HEK293T (cell line): ENCODE measurements around the gene ZMIZ1.

Experiments
- BHLHE40 ChIP-seq: fragments of 450-650 bp; IDR thresholded peaks from 2 replicates; pipeline ENCODE4 v1.6.1; 2016; ENCODE audit warnings: mild to moderate bottlenecking, moderate library complexity, borderline replicate concordance
- ELF4 ChIP-seq: fragments of 450-650 bp; IDR thresholded peaks from 2 replicates; pipeline ENCODE4 v1.6.1; 2017; ENCODE audit warnings: antibody characterized with exemption
- FOXA1 ChIP-seq: fragments of 450-650 bp; IDR thresholded peaks from 2 replicates; pipeline ENCODE4 v1.6.1; 2016; ENCODE audit warnings: mild to moderate bottlenecking
- FOXM1 ChIP-seq: fragments of 450-650 bp; IDR thresholded peaks from 2 replicates; pipeline ENCODE4 v1.6.1; 2017; ENCODE audit warnings: mild to moderate bottlenecking, borderline replicate concordance
- SP1 ChIP-seq: fragments of 450-650 bp; IDR thresholded peaks from 2 replicates; pipeline ENCODE4 v1.6.1; 2017

DNA sequence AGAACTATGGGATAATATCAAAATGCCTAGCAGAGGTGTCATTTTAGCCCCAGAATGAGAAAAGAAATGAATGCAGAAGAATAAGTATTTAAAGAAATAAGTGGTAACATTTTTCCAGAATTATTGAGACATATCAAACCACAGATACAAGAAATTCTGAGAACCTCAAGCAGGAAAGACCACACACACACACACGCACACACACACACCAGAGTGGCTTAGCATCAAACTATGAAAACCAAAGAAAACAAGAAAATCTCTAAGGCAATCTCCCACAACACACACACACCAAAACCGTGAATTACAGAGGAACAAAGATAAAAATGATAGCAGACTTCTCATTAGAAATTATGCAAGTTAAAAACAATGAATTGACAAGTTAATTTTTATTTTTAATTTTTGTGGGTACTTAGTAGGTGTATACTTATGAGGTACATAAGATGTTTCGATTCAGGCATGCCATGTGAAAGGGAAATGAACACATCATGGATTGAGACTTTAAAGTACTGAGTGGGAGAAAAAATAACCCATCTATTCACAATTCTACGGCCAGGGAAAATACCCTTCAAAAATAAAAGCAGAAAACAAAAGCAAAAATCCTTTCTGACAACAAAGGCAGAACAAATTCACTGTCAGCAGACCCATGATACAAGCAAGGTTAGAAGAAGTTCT is 293.1 kb downstream of the ZMIZ1 start:
- TF ChIP-seq SP1: no peak
- TF ChIP-seq FOXM1: no peak
- no peak for TF ChIP-seq FOXA1
- no peak for TF ChIP-seq BHLHE40
- TF ChIP-seq ELF4: no peak
